HFFc6 (cell line): ENCODE data around the gene FTH1. TPM values are rescaled to one million over a fixed set of nuclear protein-coding genes. Genes with fewer than 3 reads are reported as not detected.

ENCODE experiments used
- DNase-seq: peaks from one replicate; pipeline ENCODE4 v3.0.0-alpha.2; 2018
- H3K27ac Mint-ChIP-seq: 2 replicates; pipeline ENCODE4 v1.8.0; 2020; ENCODE audit warnings: mild to moderate bottlenecking, mixed read lengths
- H3K27me3 Mint-ChIP-seq: 2 replicates; pipeline ENCODE4 v1.8.0; 2021; ENCODE audit warnings: mild to moderate bottlenecking, moderate library complexity, mixed read lengths; ENCODE audit not compliant: insufficient read depth
- H3K36me3 Mint-ChIP-seq: 2 replicates; pipeline ENCODE4 v1.8.0; 2021; ENCODE audit warnings: low read depth, mixed read lengths
- H3K4me1 Mint-ChIP-seq: 2 replicates; pipeline ENCODE4 v1.8.0; 2020; ENCODE audit warnings: low read depth, mixed read lengths
- H3K4me3 Mint-ChIP-seq: 2 replicates; pipeline ENCODE4 v1.8.0; 2020; ENCODE audit warnings: mild to moderate bottlenecking, moderate library complexity, mixed read lengths
- H3K9me3 Mint-ChIP-seq: 2 replicates; pipeline ENCODE4 v1.8.0; 2020; ENCODE audit warnings: mild to moderate bottlenecking, mixed read lengths
- CTCF ChIP-seq: fragments of 200-600 bp; sonication (generic); IDR thresholded peaks from 2 replicates; pipeline ENCODE4 v1.5.0; 2021; ENCODE audit warnings: antibody characterized with exemption, mild to moderate bottlenecking
- total RNA-seq, 6 experiments: library from RNA; stranded (reverse); fragmentation: NEBNext Ultra II Directional; extraction: Animal tissue kit (Norgen Biotek cat#: 25700); gene quantifications; 2 replicates in 1 of 6; 3 replicates in 5 of 6; pipeline ENCODE4 v1.2.3, GENCODE V29; 2021

The FTH1 gene
- total RNA-seq, 6 experiments from 2014 or later = 2,192 to 2,832 (median 2,637) TPM

- no peak for DNase-seq
- Mint-ChIP-seq H3K36me3 (no peaks in the 10 kb centered on the region), H3K4me1 (peaks cover 18% of the 10 kb centered on the region)
These were observed 49.0 kb downstream of the FTH1 start for GRCh38 chr11:61918251-61918937.

GRCh38 chr11:61917334-61918109, 49.9 kb downstream of the FTH1 start, which contains the start of gene RAB3IL1:
Gene RAB3IL1 (minus strand): TSS chr11:61917566. CDS start chr11:61917367, 199 bp downstream.
- Mint-ChIP-seq H3K27ac (peak within 1 kb of the TSS; percentile 76), H3K4me3 (peak within 1 kb of the TSS; percentile 88), H3K36me3 (no peaks in the 10 kb centered on the region), H3K9me3 (no peaks in the 10 kb centered on the region), H3K4me1 (peaks cover 9% of the 10 kb centered on the region), H3K27me3 (peaks cover 3% of the 10 kb centered on the region; the same call in 1 of the 2 replicates)
- no peak for DNase-seq
- no peak for TF ChIP-seq CTCF

More at GRCh38 chr11:61918251-61918937, 49.0 kb downstream of the FTH1 start:
- Mint-ChIP-seq H3K9me3 (no peaks in the 10 kb centered on the region), H3K4me3 (peak overlapping the region; percentile 88), H3K27me3 (peaks cover 3% of the 10 kb centered on the region), H3K27ac (peak overlapping the region; percentile 76; the same call in 1 of the 2 replicates)
- TF ChIP-seq CTCF = no peak

- peak overlapping the region; percentile 46; the same call in 1 of the 2 replicates for H3K27ac Mint-ChIP-seq
- no peaks in the 10 kb centered on the region for H3K9me3 Mint-ChIP-seq
These were observed 50.6 kb downstream of the FTH1 start for GRCh38 chr11:61916737-61917333.

GRCh38 chr11:61914471-61915171, 52.8 kb downstream of the FTH1 start:
- DNase-seq = no peak
- Mint-ChIP-seq H3K4me1 (peaks cover 5% of the 10 kb centered on the region; the same call in 1 of the 2 replicates), H3K4me3 (no peak overlapping the region), H3K9me3 (no peaks in the 10 kb centered on the region), H3K36me3 (no peaks in the 10 kb centered on the region), H3K27ac (no peak overlapping the region), H3K27me3 (peaks cover 3% of the 10 kb centered on the region; the same call in 1 of the 2 replicates)
- TF ChIP-seq CTCF = no peak

More at GRCh38 chr11:61916737-61917333, 50.6 kb downstream of the FTH1 start:
- Mint-ChIP-seq H3K27me3 (peaks cover 3% of the 10 kb centered on the region; the same call in 1 of the 2 replicates), H3K4me3 (peak overlapping the region; percentile 74), H3K36me3 (no peaks in the 10 kb centered on the region), H3K4me1 (peaks cover 5% of the 10 kb centered on the region; the same call in 1 of the 2 replicates)
- no peak for TF ChIP-seq CTCF
- DNase-seq = no peak

Other genes starting within 250 kb of the FTH1 start
- under 1 TPM; 0.24 to 0.67 (median 0.53) TPM for gene MYRF, start 215.0 kb downstream of the FTH1 start, total RNA-seq
- gene TMEM258, start 175.0 kb downstream of the FTH1 start, total RNA-seq = 100 to 1,000 TPM; 134 to 173 (median 145) TPM
- 10 to 100 TPM; 25.6 to 45.6 (median 37.4) TPM for gene FEN1, start 174.7 kb downstream of the FTH1 start, total RNA-seq
- 10 to 100 TPM; 25.9 to 39.1 (median 36.4) TPM for gene FADS1, start 150.6 kb downstream of the FTH1 start, total RNA-seq
- gene FADS2, start 139.3 kb downstream of the FTH1 start, total RNA-seq = 100 to 1,000 TPM in 1 of 6 experiments, 10 to 100 TPM in 5; 56.0 to 105 (median 81.1) TPM
- gene FADS3, start 76.1 kb downstream of the FTH1 start, total RNA-seq = 100 to 1,000 TPM; 126 to 161 (median 137) TPM
- gene RAB3IL1, start 50.1 kb downstream of the FTH1 start, total RNA-seq = 1 to 10 TPM; 5.3 to 8.8 (median 7.9) TPM
- 1 to 10 TPM in 5 of 6 experiments, under 1 TPM in 1; 0.92 to 2.0 (median 1.9) TPM for gene BEST1, start 17.3 kb downstream of the FTH1 start, total RNA-seq
- gene INCENP, start 156.4 kb upstream of the FTH1 start, total RNA-seq = 10 to 100 TPM; 32.3 to 60.0 (median 54.1) TPM
- gene SCGB1D1, start 222.6 kb upstream of the FTH1 start, total RNA-seq = not detected
- gene SCGB2A1, start 241.0 kb upstream of the FTH1 start, total RNA-seq = not detected